Large intestine (tissue), 3 donors: Measurements from ENCODE around the gene U2AF2. TPM values are rescaled to one million over a fixed set of nuclear protein-coding genes. Genes with fewer than 3 reads are reported as not detected.

Experiments used
- DNase-seq, 2 donors: peaks; one replicate each; pipeline versions ENCODE4 v3.0.0 to v3.0.0-alpha.2; 2013
- H3K27ac ChIP-seq: one replicate; pipeline ENCODE4 v1.5.1; 2013; ENCODE audit warnings: low read length
- H3K27me3 ChIP-seq: 2 replicates; pipeline ENCODE4 v1.6.1; 2013; ENCODE audit warnings: low read length; ENCODE audit not compliant: control insufficient read depth, insufficient read depth
- H3K36me3 ChIP-seq: 2 replicates; pipeline ENCODE4 v1.6.1; 2013; ENCODE audit warnings: low read length; ENCODE audit not compliant: control insufficient read depth, insufficient read depth
- H3K4me1 ChIP-seq: one replicate; pipeline ENCODE4 v1.6.1; 2013; ENCODE audit warnings: low read length; ENCODE audit not compliant: control insufficient read depth, insufficient read depth
- H3K4me3 ChIP-seq: one replicate; pipeline ENCODE4 v1.5.1; 2013; ENCODE audit warnings: low read length
- H3K9me3 ChIP-seq: one replicate; pipeline ENCODE4 v1.6.1; 2013; ENCODE audit warnings: mild to moderate bottlenecking, low read depth, low read length, moderate library complexity; ENCODE audit not compliant: control insufficient read depth
- WGBS: methylation state at CpG from one replicate; pipeline ENCODE4 v1.1.5; 2013; ENCODE audit warnings: low lambda C conversion rate; ENCODE audit not compliant: insufficient coverage; 5-methylcytosine and 5-hydroxymethylcytosine counted together
- polyA plus RNA-seq: library from polyadenylated mRNA; unstranded; fragments of 120-200 nt; gene quantifications from one replicate; pipeline ENCODE4 v1.2.1, GENCODE V29; 2013

The U2AF2 gene
- polyA plus RNA-seq, 1 donor: 167 TPM

DNA sequence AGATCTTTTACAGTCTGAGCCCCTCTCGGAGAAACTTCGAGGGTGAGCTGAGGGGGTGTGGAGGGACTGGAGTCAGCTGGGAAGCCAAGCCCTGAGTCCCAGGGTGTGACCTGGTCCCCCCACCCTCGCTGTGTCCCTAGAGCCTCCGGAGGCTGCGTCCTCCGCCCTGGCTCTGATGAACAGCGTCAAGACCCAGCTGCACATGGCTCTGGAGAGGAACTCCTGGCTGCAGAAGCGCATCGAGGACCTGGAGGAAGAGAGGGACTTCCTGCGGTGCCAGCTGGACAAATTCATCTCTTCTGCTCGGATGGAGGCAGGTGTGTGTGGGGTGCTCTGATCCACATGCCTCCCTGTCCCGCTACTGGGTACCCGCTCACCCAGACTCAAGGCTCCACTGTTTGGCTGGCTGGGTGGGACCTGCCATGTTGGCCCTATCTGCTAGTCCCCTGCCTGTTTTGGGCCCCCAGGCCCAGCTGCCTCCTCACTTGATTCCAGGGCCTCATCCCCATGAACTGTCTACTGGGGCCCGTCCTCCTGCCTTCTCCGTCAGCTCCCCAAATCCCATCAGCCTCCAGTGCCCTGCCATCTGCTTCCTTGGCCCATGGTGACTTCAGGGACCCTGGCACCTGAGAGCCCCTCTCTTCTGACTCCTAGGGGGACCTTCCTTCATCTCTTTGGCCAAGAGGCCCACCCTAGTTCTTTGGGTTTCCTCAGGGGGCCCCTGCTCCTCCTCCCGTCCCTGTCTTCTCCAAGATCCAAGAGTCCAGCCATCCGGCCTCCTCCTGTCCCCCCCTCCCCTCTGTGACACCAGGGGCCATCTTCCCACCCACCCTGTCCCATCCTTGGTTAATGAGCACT lies 5.3 kb upstream of the U2AF2 start:
- no peaks in the 10 kb centered on the region for H3K9me3 ChIP-seq
- no peak overlapping the region for H3K27ac ChIP-seq
- DNase-seq: no peak
- peak overlapping the region; percentile 78 for H3K4me3 ChIP-seq
- peaks cover 7% of the 10 kb centered on the region for H3K4me1 ChIP-seq
- no CpG with 5 or more reads among the region's 17 CpGs for WGBS
- H3K36me3 ChIP-seq: peaks cover 21% of the 10 kb centered on the region
- H3K27me3 ChIP-seq: no peaks in the 10 kb centered on the region

- Histone ChIP-seq H3K27me3 (no peaks in the 10 kb centered on the region), H3K9me3 (peaks cover 2% of the 10 kb centered on the region), H3K4me3 (no peak overlapping the region), H3K27ac (no peak overlapping the region), H3K4me1 (peaks cover 4% of the 10 kb centered on the region), H3K36me3 (peaks cover 14% of the 10 kb centered on the region)
- no CpG with 5 or more reads among the region's 4 CpGs for WGBS
- DNase-seq: no peak
Observed at GRCh38 chr19:55650126-55650557, 4.7 kb upstream of the U2AF2 start.

GRCh38 chr19:55650602-55651230 lies 4.1 kb upstream of the U2AF2 start:
- no peaks in the 10 kb centered on the region for H3K27me3 ChIP-seq
- no peak overlapping the region for H3K27ac ChIP-seq
- DNase-seq: no peak
- peaks cover 4% of the 10 kb centered on the region for H3K4me1 ChIP-seq
- H3K9me3 ChIP-seq: peaks cover 2% of the 10 kb centered on the region
- WGBS: no CpG with 5 or more reads among the region's 17 CpGs
- no peak overlapping the region for H3K4me3 ChIP-seq
- peaks cover 10% of the 10 kb centered on the region for H3K36me3 ChIP-seq

- Histone ChIP-seq H3K36me3 (peaks cover 10% of the 10 kb centered on the region), H3K27ac (no peak overlapping the region), H3K4me3 (no peak overlapping the region), H3K9me3 (peaks cover 2% of the 10 kb centered on the region), H3K27me3 (no peaks in the 10 kb centered on the region), H3K4me1 (peaks cover 4% of the 10 kb centered on the region)
- WGBS: no CpG with 5 or more reads among the region's 18 CpGs
- DNase-seq: no peak
Observed at GRCh38 chr19:55651236-55651635, 3.6 kb upstream of the U2AF2 start.

DNA sequence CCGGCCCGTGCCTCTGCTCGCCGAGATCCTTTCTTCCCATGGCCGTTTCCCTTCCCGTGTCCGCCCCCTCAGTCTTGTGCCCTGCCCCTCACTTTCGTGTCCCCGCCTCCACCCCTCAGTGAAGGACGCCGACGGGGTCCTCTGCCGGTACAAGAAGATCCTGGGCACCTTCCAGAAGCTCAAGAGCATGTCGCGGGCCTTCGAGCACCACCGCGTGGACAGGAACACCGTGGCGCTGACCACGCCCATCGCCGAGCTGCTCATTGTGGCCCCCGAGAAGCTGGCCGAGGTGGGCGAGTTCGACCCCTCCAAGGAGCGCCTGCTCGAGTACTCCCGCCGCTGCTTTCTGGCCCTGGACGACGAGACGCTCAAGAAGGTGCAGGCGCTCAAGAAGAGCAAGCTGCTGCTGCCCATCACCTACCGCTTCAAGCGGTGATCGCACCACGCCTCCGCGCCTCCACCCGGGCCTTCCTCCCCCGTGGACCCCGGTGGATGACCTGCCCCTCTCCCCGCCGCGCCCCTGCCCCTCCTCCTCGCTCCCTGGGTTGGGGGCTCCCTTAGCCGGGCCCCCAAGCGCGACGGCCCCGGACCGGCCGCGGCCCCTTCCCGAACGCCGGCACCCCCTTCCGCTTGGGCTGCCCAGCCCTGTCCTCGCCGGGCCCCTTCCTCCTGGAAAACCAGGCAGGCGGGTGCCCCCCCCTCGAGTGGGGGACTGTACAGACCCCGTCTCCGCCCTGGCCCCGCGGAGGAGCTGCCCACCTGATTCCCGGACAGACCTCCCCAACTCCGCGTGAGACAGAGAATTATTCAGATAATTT lies 2.3 kb upstream of the U2AF2 start:
- 70% methylated on average over 7 of the region's 71 CpGs for WGBS
- H3K9me3 ChIP-seq: peaks cover 2% of the 10 kb centered on the region
- no peaks in the 10 kb centered on the region for H3K27me3 ChIP-seq
- no peak overlapping the region for H3K27ac ChIP-seq
- DNase-seq: no peak
- H3K36me3 ChIP-seq: peaks cover 10% of the 10 kb centered on the region
- H3K4me3 ChIP-seq: no peak overlapping the region
- H3K4me1 ChIP-seq: peaks cover 17% of the 10 kb centered on the region

DNA sequence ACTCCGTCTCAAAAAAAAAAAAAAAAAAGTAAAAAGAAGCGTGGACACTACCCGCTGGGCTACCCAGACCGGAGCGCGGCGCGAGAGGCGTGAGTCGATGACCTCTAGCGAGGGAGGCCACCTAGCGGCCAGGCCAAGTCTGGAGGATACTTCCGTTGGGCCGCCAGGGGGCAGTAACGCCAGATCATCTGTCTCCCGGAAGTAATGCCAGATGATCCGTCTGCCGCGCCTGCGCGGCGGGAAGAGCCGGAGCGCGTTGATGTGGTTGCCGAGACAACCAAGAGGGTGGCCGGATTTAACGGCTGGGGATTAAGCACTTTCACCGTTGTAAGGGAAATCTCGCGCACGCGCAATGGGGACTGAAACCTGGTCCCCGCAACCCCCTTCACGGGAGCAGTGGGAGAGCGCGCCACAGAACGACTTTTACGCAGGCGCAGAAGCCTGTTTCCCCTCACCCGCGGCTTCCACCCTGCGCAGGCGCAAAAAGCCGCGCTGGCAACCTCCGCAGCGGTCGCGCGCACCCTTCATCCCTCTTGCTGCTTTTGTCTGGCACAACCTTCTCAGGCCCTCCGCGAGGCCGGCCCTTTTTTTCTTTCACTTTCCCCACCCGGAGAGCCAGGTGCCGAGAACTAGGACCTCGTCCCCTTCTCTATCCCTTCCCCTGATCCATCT lies 1.0 kb upstream of the U2AF2 start:
- peaks cover 16% of the 10 kb centered on the region for H3K4me1 ChIP-seq
- peak; percentile 98 to 99 for DNase-seq
- peaks cover 2% of the 10 kb centered on the region for H3K9me3 ChIP-seq
- no peaks in the 10 kb centered on the region for H3K27me3 ChIP-seq
- peak overlapping the region; percentile 99 for H3K27ac ChIP-seq
- H3K4me3 ChIP-seq: peak overlapping the region; percentile 72
- peaks cover 15% of the 10 kb centered on the region for H3K36me3 ChIP-seq
- WGBS: no CpG with 5 or more reads among the region's 57 CpGs

DNA sequence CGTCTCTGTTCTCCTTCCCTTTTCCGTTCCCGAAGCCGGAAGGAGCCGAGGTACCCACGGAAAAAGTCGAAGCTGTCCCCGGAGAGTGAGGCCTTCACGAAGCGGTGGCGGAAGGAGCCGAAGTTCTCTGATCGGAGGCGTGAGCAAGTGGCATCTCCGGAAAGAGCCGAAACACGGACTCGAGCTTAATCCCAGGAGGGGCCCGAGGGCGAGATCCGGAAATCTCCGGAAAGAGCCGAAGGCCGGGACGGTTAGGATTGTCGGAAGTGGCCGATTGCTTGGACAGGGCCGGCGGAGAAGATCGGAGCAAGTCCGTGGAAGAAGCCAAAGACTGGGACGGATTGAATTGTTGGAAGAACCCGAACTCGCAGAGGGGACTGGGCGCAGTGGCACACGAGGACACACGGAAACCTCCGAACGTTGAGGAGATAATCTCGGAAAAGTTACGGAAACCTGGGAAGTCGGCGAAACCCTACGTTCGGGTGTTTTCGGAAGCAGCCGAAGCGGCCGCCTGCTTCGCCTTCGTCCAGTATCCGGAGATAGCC lies 440 bp upstream of the U2AF2 start:
- Histone ChIP-seq H3K27ac (peak overlapping the region; percentile 99), H3K4me1 (peaks cover 14% of the 10 kb centered on the region), H3K27me3 (no peaks in the 10 kb centered on the region), H3K36me3 (peaks cover 21% of the 10 kb centered on the region), H3K9me3 (peaks cover 2% of the 10 kb centered on the region), H3K4me3 (peak overlapping the region; percentile 72)
- DNase-seq: peak; percentile 99
- WGBS: 0% methylated on average over 6 of the region's 52 CpGs

DNA sequence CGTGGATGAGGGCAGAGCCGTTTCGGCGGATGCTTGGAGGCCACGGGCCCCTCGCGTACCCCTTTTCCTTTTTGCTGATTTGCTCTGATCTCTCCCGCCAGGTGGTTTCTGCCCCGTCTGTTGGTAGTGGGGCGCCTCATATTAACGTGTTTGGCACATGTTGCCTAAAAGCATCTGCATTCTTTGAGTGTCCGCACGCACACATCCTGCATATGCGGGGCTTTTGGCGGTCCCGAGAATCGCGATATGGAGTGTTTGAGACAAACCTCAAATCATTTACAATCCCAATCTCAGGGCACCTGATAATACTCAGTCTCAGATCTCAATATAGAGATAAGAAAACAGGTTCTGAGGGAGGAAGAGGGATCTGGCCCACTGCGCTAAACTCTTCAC lies 809 bp downstream of the U2AF2 start:
- WGBS: no CpG with 5 or more reads among the region's 19 CpGs
- H3K9me3 ChIP-seq: peaks cover 2% of the 10 kb centered on the region
- H3K27me3 ChIP-seq: no peaks in the 10 kb centered on the region
- H3K27ac ChIP-seq: peak overlapping the region; percentile 100
- no peak for DNase-seq
- H3K4me1 ChIP-seq: peaks cover 14% of the 10 kb centered on the region
- H3K36me3 ChIP-seq: peaks cover 33% of the 10 kb centered on the region
- H3K4me3 ChIP-seq: peak overlapping the region; percentile 99

DNA sequence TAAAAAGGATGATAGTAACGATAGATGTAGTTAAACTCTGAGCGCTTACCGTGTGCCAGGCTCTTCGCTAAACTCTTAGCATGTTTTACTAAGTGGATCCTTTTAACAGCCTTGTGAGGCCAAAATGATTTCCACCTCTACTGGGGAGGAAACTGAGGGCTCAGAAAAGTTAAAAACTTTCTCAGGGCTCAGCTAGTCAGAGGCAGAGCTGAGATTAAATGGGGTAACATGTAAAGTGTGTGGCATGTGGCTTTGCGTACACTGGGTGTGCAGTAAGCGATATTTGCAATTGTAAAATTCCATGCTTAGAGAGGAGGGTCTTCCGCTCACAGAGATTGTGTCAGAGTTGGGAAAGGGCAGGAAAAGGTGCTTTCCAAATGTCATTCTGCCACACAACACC lies 1.7 kb downstream of the U2AF2 start:
- Histone ChIP-seq H3K4me3 (peak overlapping the region; percentile 99), H3K27ac (no peak overlapping the region), H3K27me3 (no peaks in the 10 kb centered on the region), H3K4me1 (peaks cover 14% of the 10 kb centered on the region), H3K9me3 (peaks cover 2% of the 10 kb centered on the region), H3K36me3 (peaks cover 39% of the 10 kb centered on the region)
- DNase-seq: no peak
- WGBS: no CpG with 5 or more reads among the region's 7 CpGs
